GM12878 (cell line): ENCODE data around the gene USP2. TPM values are rescaled to one million over a fixed set of nuclear protein-coding genes. Genes with fewer than 3 reads are reported as not detected.

ENCODE experiments used
- HDAC2 ChIP-seq: fragments of 200-600 bp; sonication (generic); IDR thresholded peaks from 2 replicates; pipeline ENCODE4 v1.6.1; 2017
- JUNB ChIP-seq: IDR thresholded peaks from 2 replicates; pipeline ENCODE4 v1.6.1; 2016; ENCODE audit warnings: antibody characterized with exemption, mild to moderate bottlenecking
- KLF5 ChIP-seq: fragments of 450-650 bp; IDR thresholded peaks from 2 replicates; pipeline ENCODE4 v1.6.1; 2014; ENCODE audit warnings: mild to moderate bottlenecking; ENCODE audit not compliant: partially characterized antibody
- RCOR1 ChIP-seq: conservative IDR thresholded peaks from 2 replicates; pipeline ENCODE4 v1.6.1; 2012; ENCODE audit warnings: low read depth, low read length, improper control_type of control experiment
- SIX5 ChIP-seq: IDR thresholded peaks from 2 replicates; pipeline ENCODE4 v1.6.1; 2011; ENCODE audit warnings: mild to moderate bottlenecking, low read depth, low read length, moderate library complexity; ENCODE audit not compliant: severe bottlenecking
- TAF1 ChIP-seq: IDR thresholded peaks from 2 replicates; pipeline ENCODE4 v1.6.1; 2011; ENCODE audit warnings: mild to moderate bottlenecking, low read depth, low read length, borderline replicate concordance
- ZNF217 ChIP-seq: fragments of 450-650 bp; IDR thresholded peaks from 2 replicates; pipeline ENCODE4 v1.6.1; 2017; ENCODE audit warnings: antibody characterized with exemption, mild to moderate bottlenecking
- polyA plus RNA-seq, 11 experiments: library from polyadenylated mRNA; depleted of rRNA in 4 of 11; unstranded in 6 of 11; stranded (reverse) in 5 of 11; fragments of >200 nt; fragmentation: Nextera tagmentation in 4 of 11; fragmentation: Illumina TruSeq in 1 of 11; extraction: Ambion mirVana in 4 of 11; extraction: Trizol in 1 of 11; gene quantifications; 1 replicate in 1 of 11; 2 replicates in 10 of 11; pipeline versions ENCODE4 v1.2.1 to v1.2.3, GENCODE V29; 2011 to 2016; ENCODE audit warnings: inconsistent platforms in 2 of 11, missing spikeins in 2 of 11, low read depth in 1 of 11
- total RNA-seq, 4 experiments: library from RNA; depleted of rRNA in 3 of 4; stranded (reverse); fragments of >200 nt in 3 of 4; fragmentation: Illumina TruSeq in 1 of 4; extraction: Trizol in 1 of 4; gene quantifications; 2 replicates each; pipeline versions ENCODE4 v1.2.1 to v1.2.3, GENCODE V29; 2013 to 2021
- TF ChIP-seq, protein P1 (sequence below): IDR thresholded peaks from 2 replicates; pipeline ENCODE4 v1.6.1; 2012; ENCODE audit warnings: mild to moderate bottlenecking, low read depth, low read length
- TF ChIP-seq, protein P2 (sequence below): IDR thresholded peaks from 2 replicates; pipeline ENCODE4 v1.6.1; 2011; ENCODE audit warnings: mild to moderate bottlenecking, low read depth, low read length, moderate library complexity; ENCODE audit not compliant: insufficient replicate concordance
- TF ChIP-seq, protein P3 (sequence below): IDR thresholded peaks from 2 replicates; pipeline ENCODE4 v1.6.1; 2011; ENCODE audit warnings: low read depth, low read length, improper control_type of control experiment, borderline replicate concordance

Gene USP2
- total and polyA plus RNA-seq, 10 of the 15 experiments (the other 5 are each of a cell fraction or from before 2014, with no cell fraction given): 0.03 to 0.13 (median 0.06) TPM; not detected in 4

DNA sequence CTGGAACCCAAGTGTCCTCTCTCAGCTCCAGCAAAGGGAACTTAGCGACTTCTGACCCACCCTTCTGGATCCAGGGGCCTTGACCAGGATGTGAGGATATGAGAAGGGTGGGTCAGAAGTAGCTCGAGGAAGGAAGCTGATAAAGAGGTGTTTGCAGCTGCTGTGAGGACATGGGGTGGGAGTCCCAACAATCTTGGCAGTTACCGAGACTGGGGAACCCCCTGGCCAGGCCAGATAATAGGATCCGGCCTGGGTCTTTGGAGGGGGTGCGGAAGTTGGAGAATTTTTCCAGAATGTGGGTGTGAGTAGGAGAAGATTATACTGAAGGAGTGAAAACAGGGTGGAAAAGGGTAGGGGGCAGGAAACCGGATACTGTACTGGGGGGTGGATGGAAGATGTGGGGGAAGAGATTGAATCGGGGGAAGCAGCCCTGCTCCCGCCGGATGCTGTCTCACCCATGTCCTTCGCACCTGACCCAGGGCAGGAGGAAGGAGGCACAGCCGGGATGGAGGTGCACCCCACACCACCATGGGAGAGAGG is 61.7 kb downstream of the USP2 start (continued):
- TF ChIP-seq, protein P1, sequence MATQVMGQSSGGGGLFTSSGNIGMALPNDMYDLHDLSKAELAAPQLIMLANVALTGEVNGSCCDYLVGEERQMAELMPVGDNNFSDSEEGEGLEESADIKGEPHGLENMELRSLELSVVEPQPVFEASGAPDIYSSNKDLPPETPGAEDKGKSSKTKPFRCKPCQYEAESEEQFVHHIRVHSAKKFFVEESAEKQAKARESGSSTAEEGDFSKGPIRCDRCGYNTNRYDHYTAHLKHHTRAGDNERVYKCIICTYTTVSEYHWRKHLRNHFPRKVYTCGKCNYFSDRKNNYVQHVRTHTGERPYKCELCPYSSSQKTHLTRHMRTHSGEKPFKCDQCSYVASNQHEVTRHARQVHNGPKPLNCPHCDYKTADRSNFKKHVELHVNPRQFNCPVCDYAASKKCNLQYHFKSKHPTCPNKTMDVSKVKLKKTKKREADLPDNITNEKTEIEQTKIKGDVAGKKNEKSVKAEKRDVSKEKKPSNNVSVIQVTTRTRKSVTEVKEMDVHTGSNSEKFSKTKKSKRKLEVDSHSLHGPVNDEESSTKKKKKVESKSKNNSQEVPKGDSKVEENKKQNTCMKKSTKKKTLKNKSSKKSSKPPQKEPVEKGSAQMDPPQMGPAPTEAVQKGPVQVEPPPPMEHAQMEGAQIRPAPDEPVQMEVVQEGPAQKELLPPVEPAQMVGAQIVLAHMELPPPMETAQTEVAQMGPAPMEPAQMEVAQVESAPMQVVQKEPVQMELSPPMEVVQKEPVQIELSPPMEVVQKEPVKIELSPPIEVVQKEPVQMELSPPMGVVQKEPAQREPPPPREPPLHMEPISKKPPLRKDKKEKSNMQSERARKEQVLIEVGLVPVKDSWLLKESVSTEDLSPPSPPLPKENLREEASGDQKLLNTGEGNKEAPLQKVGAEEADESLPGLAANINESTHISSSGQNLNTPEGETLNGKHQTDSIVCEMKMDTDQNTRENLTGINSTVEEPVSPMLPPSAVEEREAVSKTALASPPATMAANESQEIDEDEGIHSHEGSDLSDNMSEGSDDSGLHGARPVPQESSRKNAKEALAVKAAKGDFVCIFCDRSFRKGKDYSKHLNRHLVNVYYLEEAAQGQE: no peak
- TF ChIP-seq RCOR1 (no peak), ZNF217 (no peak), JUNB (no peak), SIX5 (no peak), TAF1 (no peak), HDAC2 (no peak), KLF5 (no peak)
- TF ChIP-seq, protein P2, sequence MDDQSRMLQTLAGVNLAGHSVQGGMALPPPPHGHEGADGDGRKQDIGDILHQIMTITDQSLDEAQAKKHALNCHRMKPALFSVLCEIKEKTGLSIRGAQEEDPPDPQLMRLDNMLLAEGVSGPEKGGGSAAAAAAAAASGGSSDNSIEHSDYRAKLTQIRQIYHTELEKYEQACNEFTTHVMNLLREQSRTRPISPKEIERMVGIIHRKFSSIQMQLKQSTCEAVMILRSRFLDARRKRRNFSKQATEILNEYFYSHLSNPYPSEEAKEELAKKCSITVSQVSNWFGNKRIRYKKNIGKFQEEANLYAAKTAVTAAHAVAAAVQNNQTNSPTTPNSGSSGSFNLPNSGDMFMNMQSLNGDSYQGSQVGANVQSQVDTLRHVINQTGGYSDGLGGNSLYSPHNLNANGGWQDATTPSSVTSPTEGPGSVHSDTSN: no peak
- TF ChIP-seq, protein P3, sequence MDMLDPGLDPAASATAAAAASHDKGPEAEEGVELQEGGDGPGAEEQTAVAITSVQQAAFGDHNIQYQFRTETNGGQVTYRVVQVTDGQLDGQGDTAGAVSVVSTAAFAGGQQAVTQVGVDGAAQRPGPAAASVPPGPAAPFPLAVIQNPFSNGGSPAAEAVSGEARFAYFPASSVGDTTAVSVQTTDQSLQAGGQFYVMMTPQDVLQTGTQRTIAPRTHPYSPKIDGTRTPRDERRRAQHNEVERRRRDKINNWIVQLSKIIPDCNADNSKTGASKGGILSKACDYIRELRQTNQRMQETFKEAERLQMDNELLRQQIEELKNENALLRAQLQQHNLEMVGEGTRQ: no peak
